Measurements from ENCODE around the gene LRRC1. TPM values are rescaled to one million over a fixed set of nuclear protein-coding genes. Genes with fewer than 3 reads are reported as not detected.
"Not testable (repeated sequence)": the region's sequence is repeated elsewhere in the genome, so short reads cannot be mapped to it uniquely, and the experiment has no call there.

The LRRC1 gene
- total and polyA plus RNA-seq, 8 donors, result 5.2 to 11.6 (median 7.6) TPM

DNA sequence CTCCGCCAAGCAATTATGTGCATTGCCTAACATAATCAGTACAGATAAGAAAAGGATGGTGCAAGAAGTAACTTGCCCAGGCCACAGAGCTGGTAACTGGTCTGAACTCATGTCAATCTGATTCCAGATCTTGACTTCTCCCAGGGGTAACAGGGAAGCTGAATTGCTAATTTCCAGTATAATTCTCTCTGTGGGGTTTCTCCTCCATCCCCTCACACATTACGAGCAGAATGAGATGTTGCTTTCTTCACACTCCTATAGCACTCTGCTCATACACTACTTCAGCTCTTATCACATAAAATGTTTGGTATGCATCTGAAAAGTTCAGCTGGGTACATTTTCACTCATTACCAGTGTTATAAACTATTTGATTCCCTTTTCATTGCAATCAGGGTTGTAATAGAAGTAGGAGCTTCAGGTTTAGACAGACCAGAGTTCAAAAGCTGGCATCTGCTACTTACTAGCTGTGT is 24.0 kb upstream of the LRRC1 start:
- ATAC-seq, result no peak
- Histone ChIP-seq H3K27ac (no peak overlapping the region), H3K4me1 (no peaks in the 10 kb centered on the region), H3K36me3 (no peaks in the 10 kb centered on the region), H3K4me3 (no peak overlapping the region), H3K9me3 (no peaks in the 10 kb centered on the region), H3K27me3 (no peaks in the 10 kb centered on the region)
- 84 to 95% methylated on average over 2 of the region's 2 CpGs for WGBS, 2 donors
- no peak for DNase-seq
- TF ChIP-seq, protein P1, sequence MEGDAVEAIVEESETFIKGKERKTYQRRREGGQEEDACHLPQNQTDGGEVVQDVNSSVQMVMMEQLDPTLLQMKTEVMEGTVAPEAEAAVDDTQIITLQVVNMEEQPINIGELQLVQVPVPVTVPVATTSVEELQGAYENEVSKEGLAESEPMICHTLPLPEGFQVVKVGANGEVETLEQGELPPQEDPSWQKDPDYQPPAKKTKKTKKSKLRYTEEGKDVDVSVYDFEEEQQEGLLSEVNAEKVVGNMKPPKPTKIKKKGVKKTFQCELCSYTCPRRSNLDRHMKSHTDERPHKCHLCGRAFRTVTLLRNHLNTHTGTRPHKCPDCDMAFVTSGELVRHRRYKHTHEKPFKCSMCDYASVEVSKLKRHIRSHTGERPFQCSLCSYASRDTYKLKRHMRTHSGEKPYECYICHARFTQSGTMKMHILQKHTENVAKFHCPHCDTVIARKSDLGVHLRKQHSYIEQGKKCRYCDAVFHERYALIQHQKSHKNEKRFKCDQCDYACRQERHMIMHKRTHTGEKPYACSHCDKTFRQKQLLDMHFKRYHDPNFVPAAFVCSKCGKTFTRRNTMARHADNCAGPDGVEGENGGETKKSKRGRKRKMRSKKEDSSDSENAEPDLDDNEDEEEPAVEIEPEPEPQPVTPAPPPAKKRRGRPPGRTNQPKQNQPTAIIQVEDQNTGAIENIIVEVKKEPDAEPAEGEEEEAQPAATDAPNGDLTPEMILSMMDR (IDR thresholded peaks at IDR 0.05), result no peak
- no peak for FAIRE-seq
- intact Hi-C loops (cut with DNase I), result no loop called here

DNA sequence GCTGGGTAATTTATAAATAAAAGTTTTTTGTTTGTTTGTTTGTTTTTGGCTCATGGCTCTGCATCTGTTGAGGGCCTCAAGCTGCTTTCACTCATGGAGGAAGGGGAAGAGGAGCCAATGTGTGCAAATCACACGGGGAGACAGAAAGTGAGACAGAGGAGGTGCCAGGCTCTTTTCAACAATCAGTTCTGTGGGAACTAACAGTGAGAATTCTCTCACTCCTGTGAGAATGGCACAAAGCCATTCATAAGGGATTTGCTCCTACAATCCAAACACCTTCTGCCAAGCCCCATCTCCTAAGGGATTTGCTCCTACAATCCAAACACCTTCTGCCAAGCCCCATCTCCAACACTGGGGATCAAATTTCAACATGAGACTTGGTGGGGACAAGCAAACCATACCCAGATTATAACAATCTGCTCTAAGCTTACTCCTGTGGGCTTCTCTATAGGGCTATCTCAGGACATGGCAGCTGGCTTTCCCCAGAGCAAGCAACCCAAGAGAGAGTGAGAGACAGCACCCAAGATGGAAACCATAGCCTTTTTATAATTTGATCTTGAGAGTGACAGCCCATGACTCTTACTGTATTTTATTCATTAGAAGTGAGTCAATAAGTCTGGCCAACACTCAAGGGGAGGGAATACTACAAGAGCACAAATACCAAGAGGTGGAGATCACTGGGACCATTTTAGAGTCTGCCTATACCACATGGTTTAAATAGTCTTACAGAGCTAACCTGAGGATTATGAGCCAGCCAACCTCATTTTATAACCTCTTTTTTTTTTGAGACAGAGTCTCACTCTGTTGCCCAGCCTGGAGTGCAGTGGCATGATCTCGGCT is 22.8 kb upstream of the LRRC1 start:
- WGBS, 2 donors, result 92 to 93% methylated on average over 2 of the region's 2 CpGs
- TF ChIP-seq, protein P1 (IDR thresholded peaks at IDR 0.05), result no peak
- intact Hi-C loops (cut with DNase I), result no loop called here
- DNase-seq (no peak), FAIRE-seq (no peak), ATAC-seq (no peak)
- Histone ChIP-seq H3K9me3 (no peaks in the 10 kb centered on the region), H3K4me1 (no peaks in the 10 kb centered on the region), H3K27ac (no peak overlapping the region), H3K27me3 (no peaks in the 10 kb centered on the region), H3K4me3 (no peak overlapping the region), H3K36me3 (no peaks in the 10 kb centered on the region)

DNA sequence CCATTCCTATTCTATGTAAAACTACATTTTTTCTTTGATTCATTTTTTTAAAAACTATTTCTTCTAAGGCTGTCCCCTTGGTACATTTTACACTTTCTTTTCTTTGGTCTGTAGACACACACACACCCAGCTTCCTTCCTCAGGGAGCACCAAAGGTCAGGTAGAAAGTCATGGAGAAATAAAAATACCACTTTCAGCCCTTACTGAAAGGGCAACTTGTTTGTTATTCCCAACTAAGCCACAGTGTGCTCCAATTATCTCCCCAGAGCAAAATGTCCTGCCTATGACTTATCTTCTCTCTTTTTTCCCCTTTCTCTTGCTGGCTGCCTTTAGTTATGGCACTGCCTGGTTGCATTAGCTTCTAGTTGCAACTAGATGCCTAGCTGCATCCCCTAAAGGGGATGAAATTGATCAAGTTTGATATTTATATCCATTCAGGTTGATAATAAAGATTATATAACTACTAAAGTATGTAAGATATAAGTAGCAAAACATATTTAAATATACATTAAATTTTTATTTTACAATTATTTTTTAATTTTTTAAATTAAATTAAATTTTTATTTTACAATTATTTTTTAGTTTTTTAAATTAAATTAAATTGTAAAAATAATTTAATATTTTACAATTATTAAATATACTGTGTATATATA is 21.6 kb upstream of the LRRC1 start:
- peak; percentile 87 for FAIRE-seq
- ATAC-seq, result no peak
- intact Hi-C loops (cut with DNase I), result no loop called here

DNA sequence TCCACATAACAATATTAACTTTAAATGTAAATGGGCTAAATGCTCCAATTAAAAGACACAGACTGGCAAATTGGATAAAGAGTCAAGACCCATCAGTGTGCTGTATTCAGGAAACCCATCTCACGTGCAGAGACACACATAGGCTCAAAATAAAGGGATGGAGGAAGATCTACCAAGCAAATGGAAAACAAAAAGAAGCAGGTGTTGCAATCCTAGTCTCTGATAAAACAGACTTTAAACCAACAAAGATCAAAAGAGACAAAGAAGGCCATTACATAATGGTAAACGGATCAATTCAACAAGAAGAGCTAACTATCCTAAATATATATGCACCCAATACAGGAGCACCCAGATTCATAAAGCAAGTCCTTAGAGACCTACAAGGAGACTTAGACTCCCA is 18.7 kb upstream of the LRRC1 start:
- WGBS, 2 donors, result 100% methylated on average over 1 of the region's 2 CpGs; no CpG with 5 or more reads in 1 of the 2 donors
- not testable (repeated sequence) for FAIRE-seq, H3K4me1 ChIP-seq

More for the DNA sequence above, 21.6 kb upstream of the LRRC1 start:
- Histone ChIP-seq H3K27ac (no peak overlapping the region), H3K36me3 (no peaks in the 10 kb centered on the region), H3K4me1 (no peaks in the 10 kb centered on the region), H3K27me3 (no peaks in the 10 kb centered on the region), H3K9me3 (no peaks in the 10 kb centered on the region), H3K4me3 (no peak overlapping the region)
- DNase-seq, result no peak
- TF ChIP-seq, protein P1 (IDR thresholded peaks at IDR 0.05), result no peak

DNA sequence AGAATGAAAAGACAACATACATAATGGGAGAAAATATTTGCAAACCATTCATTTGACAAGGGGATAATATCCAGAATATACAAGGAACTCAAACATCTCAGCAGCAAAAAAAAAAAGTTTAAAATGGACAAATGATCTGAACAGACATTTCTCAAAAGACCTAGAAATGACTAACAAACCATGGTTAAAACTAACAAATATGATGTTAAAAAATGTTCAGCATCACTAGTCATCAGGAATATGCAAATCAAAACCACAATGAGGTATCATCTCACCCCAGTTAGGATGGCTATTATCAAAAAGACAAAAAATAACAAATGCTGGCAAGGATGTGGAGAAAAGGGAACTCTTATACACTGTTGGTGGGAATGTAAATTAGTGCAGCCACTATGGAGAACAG is 9.8 kb upstream of the LRRC1 start:
- H3K36me3 ChIP-seq; FAIRE-seq; H3K9me3 ChIP-seq; H3K4me3 ChIP-seq; H3K27me3 ChIP-seq; H3K4me1 ChIP-seq; intact Hi-C loops (cut with DNase I); ATAC-seq; H3K27ac ChIP-seq; DNase-seq: not testable (repeated sequence)

More for the DNA sequence above, 18.7 kb upstream of the LRRC1 start:
- intact Hi-C loops (cut with DNase I); H3K36me3 ChIP-seq; H3K4me3 ChIP-seq; H3K27ac ChIP-seq; DNase-seq; H3K9me3 ChIP-seq; H3K27me3 ChIP-seq; ATAC-seq: not testable (repeated sequence)

DNA sequence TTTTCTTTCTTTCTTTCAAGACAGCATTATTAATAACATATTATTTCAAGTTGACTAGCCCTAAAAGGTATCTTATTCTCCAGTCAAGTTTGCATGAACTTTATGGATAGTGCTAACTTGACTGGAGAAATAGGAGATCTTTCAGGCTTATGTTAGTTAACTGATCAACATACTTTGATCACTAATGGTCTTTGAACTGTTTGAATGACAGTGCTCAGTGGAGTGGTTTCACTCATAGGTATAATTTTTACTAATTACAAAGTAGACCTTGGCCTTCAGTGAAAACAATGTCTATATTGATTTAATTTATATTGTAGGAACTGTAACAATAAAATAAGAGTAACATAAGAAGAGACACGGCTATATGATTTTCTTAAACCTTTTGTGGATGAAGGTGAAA is 8.0 kb upstream of the LRRC1 start:
- DNase-seq, result no peak

More for the DNA sequence above, 8.0 kb upstream of the LRRC1 start:
- TF ChIP-seq, protein P1 (IDR thresholded peaks at IDR 0.05), result no peak
- Histone ChIP-seq H3K27me3 (no peaks in the 10 kb centered on the region), H3K36me3 (no peaks in the 10 kb centered on the region), H3K4me3 (no peak overlapping the region), H3K27ac (no peak overlapping the region), H3K4me1 (peaks cover 0 to 4% (median 0%) of the 10 kb centered on the region in 3 donors), H3K9me3 (no peaks in the 10 kb centered on the region)
- intact Hi-C loops (cut with DNase I), result no loop called here
- FAIRE-seq (no peak), ATAC-seq (no peak)
- 94 to 98% methylated on average over 1 of the region's 1 CpG for WGBS, 2 donors

Data from pancreas (tissue), 10 donors.